Measurements from ENCODE around the gene DMP1.

GRCh38 chr4:87649980-87650379 is at the start of gene DMP1:
- TF ChIP-seq CTCF (IDR thresholded peaks at IDR 0.05; ENCODE audit: low read length) (no peak), EZH2 (IDR thresholded peaks at IDR 0.05; ENCODE audit: borderline replicate concordance, low read length) (no peak)

All from OCI-LY1 (cell line).